Measurements from ENCODE around the gene ZNF283. TPM values are rescaled to one million over a fixed set of nuclear protein-coding genes. Genes with fewer than 3 reads are reported as not detected.

Gene ZNF283
- polyA plus RNA-seq, 3 donors = 0.80 to 2.5 (median 2.0) TPM

DNA sequence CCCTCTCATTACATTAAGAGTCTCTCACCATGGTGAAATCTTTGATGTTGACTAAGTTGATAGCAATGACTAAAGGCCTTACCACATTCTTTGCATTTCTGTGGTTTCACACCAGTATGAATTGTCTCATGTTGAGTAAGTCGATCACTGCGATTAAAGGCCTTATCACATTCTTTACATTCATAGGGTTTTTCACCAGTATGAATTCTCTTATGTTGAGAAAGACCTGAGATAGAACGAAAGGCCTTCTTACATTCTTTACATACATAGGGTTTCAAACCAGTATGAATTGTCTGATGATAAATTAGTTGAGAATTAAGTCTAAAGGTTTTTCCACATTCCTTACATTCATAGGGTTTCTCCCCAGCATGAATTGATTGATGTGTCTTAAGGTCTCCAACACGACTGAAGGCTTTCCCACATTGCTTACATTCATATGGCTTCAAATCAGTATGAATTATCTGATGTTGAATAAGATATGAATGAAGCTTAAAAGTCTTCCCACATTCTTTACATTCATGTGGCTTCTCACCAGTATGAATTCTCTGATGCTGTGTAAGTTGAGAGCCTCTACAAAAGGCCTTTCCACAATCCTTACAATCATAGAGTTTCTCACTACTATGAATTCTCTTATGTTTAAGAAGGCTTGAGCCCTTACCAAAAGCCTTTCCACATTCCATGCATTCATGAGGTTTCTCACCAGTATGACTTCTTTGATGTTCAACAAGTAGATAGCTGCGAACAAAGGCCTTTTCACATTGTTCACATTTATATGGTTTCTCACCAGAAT, 45.6 kb downstream of the ZNF283 start:
- H3K4me2 ChIP-seq (replicated peaks; ENCODE audit: extremely low read depth, low read length, poor library complexity, severe bottlenecking) = no peak overlapping the region
- intact Hi-C loops (cut with micrococcal nuclease) = no loop called here
- Mint-ChIP-seq H3K4me3 (no peak overlapping the region), H3K9me3 (peaks cover 31 to 73% (median 64%) of the 10 kb centered on the region in 7 donors), H3K36me3 (peaks cover 0 to 2% of the 10 kb centered on the region in 2 donors), H3K4me1 (no peaks in the 10 kb centered on the region), H3K27me3 (ENCODE audit: low read depth in 3 of 3) (no peaks in the 10 kb centered on the region), H3K27ac (no peak overlapping the region)
- no peaks in the 10 kb centered on the region for H3K79me2 ChIP-seq (ENCODE audit: insufficient read depth, low read length)
- H2AFZ ChIP-seq (ENCODE audit: insufficient read depth, low read depth, low read length, poor library complexity, severe bottlenecking) = no peak overlapping the region
- H3K27ac ChIP-seq (ENCODE audit: low read depth in 1 of 2, low read length in 2 of 2) = no peak overlapping the region
- H3K36me3 ChIP-seq (replicated peaks in 1 of 2; ENCODE audit: control insufficient read depth in 1 of 2, insufficient read depth in 2 of 2, low read length in 2 of 2) = no peaks in the 10 kb centered on the region
- TF ChIP-seq, protein P1, sequence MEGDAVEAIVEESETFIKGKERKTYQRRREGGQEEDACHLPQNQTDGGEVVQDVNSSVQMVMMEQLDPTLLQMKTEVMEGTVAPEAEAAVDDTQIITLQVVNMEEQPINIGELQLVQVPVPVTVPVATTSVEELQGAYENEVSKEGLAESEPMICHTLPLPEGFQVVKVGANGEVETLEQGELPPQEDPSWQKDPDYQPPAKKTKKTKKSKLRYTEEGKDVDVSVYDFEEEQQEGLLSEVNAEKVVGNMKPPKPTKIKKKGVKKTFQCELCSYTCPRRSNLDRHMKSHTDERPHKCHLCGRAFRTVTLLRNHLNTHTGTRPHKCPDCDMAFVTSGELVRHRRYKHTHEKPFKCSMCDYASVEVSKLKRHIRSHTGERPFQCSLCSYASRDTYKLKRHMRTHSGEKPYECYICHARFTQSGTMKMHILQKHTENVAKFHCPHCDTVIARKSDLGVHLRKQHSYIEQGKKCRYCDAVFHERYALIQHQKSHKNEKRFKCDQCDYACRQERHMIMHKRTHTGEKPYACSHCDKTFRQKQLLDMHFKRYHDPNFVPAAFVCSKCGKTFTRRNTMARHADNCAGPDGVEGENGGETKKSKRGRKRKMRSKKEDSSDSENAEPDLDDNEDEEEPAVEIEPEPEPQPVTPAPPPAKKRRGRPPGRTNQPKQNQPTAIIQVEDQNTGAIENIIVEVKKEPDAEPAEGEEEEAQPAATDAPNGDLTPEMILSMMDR (IDR thresholded peaks at IDR 0.05) = no peak
- peak overlapping the region in 1 of 3 experiments; percentile 10 for H3K4me3 ChIP-seq (replicated peaks in 1 of 3; ENCODE audit: low read depth in 2 of 3, low read length in 3 of 3)
- H3K9me3 ChIP-seq (replicated peaks in 1 of 2; ENCODE audit: control insufficient read depth in 1 of 2, insufficient read depth in 1 of 2, low read length in 2 of 2) = peaks cover 19 to 91% of the 10 kb centered on the region in 2 donors
- H4K20me1 ChIP-seq (ENCODE audit: insufficient read depth, low read length) = no peaks in the 10 kb centered on the region
- H3K27me3 ChIP-seq (ENCODE audit: control insufficient read depth in 2 of 2, insufficient read depth in 2 of 2, low read length in 2 of 2) = no peaks in the 10 kb centered on the region
- no CpG with 5 or more reads among the region's 5 CpGs for WGBS (ENCODE audit: insufficient coverage)
- DNase-seq = no peak
- H3K4me1 ChIP-seq (ENCODE audit: control insufficient read depth in 1 of 2, insufficient read depth in 2 of 2, low read length in 2 of 2) = no peaks in the 10 kb centered on the region
- H3K9ac ChIP-seq (ENCODE audit: insufficient read depth, low read length, poor library complexity, severe bottlenecking) = no peak overlapping the region

DNA sequence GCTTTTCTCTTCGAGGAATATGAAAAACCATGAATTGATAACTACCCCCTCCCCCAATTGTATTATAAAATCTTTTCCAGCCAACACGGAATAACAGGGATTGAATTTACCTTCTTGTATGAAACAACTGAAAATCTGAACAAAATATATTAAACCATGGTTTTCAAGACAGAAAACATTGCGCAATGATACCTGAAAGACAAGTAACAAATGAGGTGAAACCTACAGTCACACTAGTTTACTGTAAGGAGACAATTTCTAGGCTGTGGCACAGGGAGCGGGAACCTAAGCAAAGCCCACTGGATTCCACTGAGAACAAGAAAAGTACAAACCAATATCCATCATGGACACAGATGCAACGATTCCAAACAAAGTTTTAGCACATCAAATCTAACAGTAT, 53.4 kb downstream of the ZNF283 start:
- Mint-ChIP-seq H3K27ac (no peak overlapping the region), H3K36me3 (no peaks in the 10 kb centered on the region), H3K4me3 (no peak overlapping the region), H3K27me3 (ENCODE audit: low read depth in 3 of 3) (peaks cover 0 to 2% (median 0%) of the 10 kb centered on the region in 3 donors), H3K9me3 (peaks cover 31 to 79% (median 62%) of the 10 kb centered on the region in 7 donors), H3K4me1 (no peaks in the 10 kb centered on the region)
- H3K9ac ChIP-seq (ENCODE audit: insufficient read depth, low read length, poor library complexity, severe bottlenecking) = no peak overlapping the region
- peaks cover 24 to 81% of the 10 kb centered on the region in 2 donors for H3K9me3 ChIP-seq (replicated peaks in 1 of 2; ENCODE audit: control insufficient read depth in 1 of 2, insufficient read depth in 1 of 2, low read length in 2 of 2)
- no peaks in the 10 kb centered on the region for H3K27me3 ChIP-seq (ENCODE audit: control insufficient read depth in 2 of 2, insufficient read depth in 2 of 2, low read length in 2 of 2)
- H3K4me3 ChIP-seq (replicated peaks in 1 of 3; ENCODE audit: low read depth in 2 of 3, low read length in 3 of 3) = no peak overlapping the region
- H2AFZ ChIP-seq (ENCODE audit: insufficient read depth, low read depth, low read length, poor library complexity, severe bottlenecking) = no peak overlapping the region
- DNase-seq = no peak
- TF ChIP-seq, protein P1 (IDR thresholded peaks at IDR 0.05) = no peak
- H3K4me1 ChIP-seq (ENCODE audit: control insufficient read depth in 1 of 2, insufficient read depth in 2 of 2, low read length in 2 of 2) = no peaks in the 10 kb centered on the region
- intact Hi-C loops (cut with micrococcal nuclease) = no loop called here
- no peaks in the 10 kb centered on the region for H3K79me2 ChIP-seq (ENCODE audit: insufficient read depth, low read length)
- no peaks in the 10 kb centered on the region for H3K36me3 ChIP-seq (replicated peaks in 1 of 2; ENCODE audit: control insufficient read depth in 1 of 2, insufficient read depth in 2 of 2, low read length in 2 of 2)
- no peak overlapping the region for H3K27ac ChIP-seq (ENCODE audit: low read depth in 1 of 2, low read length in 2 of 2)
- H3K4me2 ChIP-seq (replicated peaks; ENCODE audit: extremely low read depth, low read length, poor library complexity, severe bottlenecking) = no peak overlapping the region
- no peaks in the 10 kb centered on the region for H4K20me1 ChIP-seq (ENCODE audit: insufficient read depth, low read length)
- WGBS (ENCODE audit: insufficient coverage) = no CpG with 5 or more reads among the region's 5 CpGs
